SHP77 (cell line): ENCODE results near the gene F7.
A peak's percentile ranks its signal among the peaks of the same experiment; 100 is the strongest.
"Not testable (repeated sequence)": the region's sequence is repeated elsewhere in the genome, so short reads cannot be mapped to it uniquely, and the experiment has no call there.

Experiments used
- DNase-seq, 2 experiments: peaks; one replicate each; lab custom pipeline; 2025; lab: John Stamatoyannopoulos, UW

Gene F7

DNA sequence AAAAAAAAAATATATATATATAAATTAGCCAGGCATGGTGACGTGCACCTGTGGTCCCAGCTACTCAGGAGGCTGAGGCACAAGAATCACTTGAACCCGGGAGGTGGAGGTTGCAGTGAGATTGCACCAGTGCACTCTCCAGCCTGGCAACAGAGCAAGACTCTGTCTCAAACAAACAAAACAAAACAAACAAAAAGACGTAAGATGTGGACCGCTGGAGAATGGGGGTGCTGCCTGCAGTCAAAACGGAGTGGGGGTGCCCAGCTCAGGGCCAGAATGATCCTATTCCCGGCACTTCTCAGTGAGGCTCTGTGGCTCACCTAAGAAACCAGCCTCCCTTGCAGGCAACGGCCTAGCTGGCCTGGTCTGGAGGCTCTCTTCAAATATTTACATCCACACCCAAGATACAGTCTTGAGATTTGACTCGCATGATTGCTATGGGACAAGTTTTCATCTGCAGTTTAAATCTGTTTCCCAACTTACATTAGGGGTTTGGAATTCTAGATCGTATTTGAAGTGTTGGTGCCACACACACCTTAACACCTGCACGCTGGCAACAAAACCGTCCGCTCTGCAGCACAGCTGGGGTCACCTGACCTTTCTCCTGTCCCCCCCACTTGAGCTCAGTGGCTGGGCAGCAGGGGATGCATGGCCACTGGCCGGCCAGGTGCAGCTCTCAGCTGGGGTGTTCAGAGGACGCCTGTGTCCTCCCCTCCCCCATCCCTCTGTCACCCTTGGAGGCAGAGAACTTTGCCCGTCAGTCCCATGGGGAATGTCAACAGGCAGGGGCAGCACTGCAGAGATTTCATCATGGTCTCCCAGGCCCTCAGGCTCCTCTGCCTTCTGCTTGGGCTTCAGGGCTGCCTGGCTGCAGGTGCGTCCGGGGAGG, at the start of gene F7:
TSS of gene F7 (plus strand) at position 760 of the 889 bp plus-strand sequence. CDS start at position 811, 51 bp downstream.
- DNase-seq = peak; percentile 55 to 62

DNA sequence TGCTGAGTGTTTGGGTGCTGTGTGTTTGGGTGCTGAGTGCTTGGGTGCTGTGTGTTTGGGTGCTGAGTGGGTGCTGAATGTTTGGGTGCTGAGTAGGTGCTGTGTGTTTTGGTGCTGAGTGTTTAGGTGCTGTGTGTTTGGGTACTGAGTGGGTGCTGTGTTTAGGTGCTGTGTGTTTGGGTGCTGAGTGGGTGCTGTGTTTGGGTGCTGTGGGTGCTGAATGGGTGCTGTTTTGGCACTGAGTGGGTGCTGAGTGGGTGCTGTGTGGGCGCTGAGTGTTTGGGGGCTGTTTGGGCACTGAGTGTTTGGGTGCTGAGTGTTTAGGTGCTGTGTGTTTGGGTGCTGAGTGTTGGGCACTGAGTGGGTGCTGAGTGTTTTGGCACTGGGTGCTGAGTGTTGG, 48.5 kb upstream of the F7 start:
- no peak for DNase-seq

DNA sequence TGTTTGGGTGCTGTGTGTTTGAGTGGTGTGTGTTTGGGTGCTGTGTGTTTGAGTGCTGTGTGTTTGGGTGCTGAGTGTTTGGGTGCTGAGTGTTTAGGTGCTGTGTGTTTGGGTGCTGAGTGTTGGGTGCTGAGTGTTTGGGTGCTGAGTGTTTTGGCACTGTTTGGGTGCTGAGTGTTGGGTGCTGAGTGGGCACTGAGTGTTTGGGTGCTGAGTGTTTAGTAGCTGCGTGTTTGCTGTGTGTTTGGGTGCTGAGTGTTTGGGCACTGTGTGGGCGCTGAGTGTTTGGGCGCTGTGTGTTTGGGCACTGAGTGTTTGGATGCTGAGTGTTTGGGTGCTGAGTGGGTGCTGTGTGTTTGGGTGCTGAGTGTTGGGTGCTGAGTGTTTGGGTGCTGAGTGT, 48.0 kb upstream of the F7 start:
- not testable (repeated sequence) for DNase-seq

DNA sequence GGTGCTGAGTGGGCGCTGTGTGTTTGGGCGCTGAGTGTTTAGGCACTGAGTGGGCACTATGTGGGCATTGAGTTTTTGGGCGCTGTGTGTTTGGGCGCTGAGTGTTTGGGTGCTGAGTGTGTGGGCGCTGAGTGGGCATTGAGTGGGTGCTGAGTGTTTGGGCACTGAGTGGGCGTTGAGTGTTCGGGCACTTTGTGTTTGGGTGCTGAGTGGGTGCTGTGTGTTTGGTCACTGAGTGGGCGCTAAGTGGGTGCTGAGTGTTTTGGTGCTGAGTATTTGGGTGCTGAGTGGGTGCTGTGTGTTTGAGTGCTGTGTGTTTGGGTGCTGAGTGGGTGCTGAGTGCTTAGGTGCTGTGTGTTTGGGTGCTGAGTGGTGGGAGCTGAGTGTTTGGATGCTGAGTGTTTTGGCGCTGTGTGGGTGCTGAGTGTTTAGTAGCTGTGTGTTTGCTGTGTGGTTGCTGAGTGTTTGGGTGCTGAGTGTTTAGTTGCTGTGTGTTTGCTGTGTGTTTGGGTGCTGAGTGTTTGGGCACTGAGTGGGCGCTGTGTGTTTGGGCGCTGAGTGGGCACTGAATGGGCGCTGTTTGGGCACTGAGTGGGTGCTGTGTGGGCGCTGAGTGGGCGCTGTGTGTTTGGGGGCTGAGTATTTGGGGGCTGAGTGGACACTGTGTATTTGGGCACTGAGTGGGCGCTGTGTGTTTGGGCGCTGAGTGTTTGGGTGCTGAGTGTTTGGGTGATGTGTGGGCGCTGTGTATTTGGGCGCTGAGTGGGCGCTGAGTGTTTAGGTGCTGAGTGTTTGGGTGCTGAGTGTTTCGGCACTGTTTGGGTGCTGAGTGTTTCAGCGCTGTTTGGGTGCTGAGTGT, 47.2 kb upstream of the F7 start:
- DNase-seq = no peak

DNA sequence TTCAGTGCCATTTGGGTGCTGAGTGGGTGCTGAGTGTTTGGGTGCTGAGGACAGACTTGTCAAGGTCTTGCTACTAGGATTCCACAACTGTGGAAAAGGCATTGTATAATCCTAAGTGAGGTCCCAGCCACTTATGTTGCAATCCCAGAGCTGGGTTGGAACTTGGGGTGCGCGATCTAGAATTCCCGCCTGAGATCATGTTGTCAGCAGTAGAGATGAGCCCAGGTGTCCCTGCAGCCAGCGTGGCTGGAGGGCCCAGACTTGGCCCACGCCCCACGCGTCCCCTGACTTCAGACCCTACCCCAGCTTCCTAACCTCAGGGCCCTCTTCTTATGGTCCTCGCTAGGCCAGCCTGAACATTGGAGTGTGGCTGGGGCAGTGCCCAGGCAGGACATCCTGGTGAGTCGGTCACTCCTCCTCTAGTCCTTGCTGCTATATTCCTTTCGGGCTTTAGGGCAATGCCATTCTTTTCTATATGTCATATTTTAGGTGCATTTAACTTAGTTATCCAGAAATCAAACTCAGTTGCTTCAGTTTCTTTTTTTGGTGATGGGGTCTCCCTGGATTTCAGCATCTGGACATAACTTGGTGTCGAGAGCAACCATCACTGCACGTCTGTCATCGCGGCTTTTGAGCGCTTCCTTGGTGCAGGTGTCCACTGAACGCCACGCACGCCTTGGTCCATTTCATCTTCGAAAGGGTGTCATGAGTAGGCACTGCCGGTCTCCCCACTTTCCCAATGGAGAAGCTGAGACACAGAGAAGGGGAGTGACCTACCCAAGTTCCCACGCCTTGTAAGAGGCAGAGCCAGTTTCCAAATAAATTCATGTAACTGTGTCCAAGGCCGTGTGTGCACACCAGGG, 46.4 kb upstream of the F7 start:
- DNase-seq = no peak

DNA sequence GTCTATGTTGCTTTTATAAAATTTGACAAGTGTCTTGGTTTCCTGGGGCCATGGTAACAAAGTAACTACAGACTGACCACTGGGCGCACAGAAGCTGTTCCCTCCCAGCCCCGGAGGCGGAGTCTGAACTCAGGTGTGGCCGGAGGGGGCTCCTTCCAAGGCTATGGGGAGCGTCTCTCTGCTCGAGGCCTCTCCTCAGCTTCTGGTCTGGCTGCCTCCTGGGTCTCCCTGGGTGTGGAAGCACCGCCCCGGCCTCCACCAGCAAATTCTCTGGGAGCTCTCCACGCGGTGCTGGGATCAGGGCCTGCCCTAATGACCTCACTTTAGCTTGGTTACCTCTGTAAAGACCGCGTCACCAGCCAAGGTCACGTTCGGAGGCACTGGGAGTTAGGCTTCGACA, 45.7 kb upstream of the F7 start:
- no peak for DNase-seq

DNA sequence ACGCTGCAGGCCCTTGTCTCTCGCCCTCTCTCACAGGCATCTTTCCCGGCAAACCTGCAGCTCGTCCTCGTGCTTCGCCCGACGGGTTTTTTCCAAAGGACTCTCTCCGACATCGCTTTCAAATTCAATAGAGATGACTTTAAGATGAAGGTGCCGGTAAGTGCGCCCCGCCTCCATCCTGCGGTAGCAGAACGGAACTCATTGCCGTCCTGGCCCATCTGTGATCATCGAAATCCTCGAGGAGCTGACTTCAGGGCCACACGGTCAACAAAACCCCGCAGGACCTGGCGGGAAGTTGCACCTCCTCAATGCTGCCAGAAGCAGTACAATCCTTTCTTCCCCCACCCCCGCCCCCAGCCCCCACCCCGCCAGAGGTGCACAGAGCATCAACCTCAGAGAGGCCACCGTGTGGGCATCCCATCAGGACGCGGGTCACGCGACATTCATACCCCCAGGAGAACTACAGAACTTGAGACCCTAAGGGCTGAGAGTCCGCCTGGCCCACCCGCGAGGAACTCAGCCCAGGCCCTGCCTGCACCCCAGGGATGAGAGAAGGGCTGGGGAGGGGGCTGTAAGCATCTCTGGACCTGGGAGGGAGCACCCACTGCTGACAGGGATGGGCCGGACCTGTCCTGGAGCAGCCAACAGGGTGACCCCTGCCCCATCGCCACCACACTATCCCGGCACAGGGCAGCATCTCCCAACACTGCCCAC, 44.9 kb upstream of the F7 start:
- DNase-seq = no peak

DNA sequence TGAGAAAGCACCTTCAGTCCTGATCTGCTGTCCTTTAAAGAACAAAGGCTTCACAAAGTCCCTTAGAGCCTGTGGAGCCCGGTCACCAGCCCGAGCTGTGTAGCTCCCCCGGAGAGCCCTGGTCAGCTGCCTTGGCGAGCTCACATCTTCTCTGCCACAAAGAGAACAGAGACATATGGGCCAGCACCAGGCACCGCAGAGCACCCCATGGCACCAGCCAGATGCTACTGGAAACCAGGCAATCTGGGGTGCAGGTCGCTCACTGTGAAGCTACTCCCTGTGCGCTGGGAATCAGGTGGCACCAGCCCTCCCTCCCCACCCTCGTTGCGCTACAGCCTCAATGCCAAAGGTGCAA, 44.3 kb upstream of the F7 start:
- no peak for DNase-seq

DNA sequence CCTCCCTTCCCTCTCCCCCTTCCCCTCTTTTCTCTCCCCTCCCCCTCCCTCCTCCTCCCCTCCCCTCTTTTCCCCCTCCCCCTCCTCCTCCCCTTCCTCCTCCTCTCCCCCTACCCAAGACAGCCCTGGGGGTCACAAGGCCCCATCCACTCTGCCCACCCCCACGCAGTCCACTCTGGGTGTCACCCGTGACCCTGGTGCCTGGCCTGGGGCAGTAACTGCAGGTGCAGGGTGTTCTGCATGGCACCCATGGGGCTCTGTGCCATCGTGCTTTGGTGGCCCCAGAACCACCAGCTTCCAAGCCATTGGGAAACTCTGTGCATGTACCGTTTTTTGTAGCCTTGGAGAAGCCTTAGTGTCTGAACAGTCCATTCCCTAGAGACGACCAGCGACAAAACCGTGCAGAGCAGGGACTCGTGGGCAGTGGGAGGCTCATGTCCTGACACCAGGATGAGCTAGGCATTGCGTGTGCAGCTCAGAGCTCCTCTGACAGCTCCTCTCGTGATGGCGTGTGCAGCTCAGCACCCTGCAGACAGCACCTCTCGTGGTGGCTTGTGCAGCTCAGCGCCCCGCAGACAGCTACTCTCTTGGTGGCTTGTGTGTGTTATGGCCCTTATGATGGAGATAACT, 43.7 kb upstream of the F7 start:
- no peak for DNase-seq

DNA sequence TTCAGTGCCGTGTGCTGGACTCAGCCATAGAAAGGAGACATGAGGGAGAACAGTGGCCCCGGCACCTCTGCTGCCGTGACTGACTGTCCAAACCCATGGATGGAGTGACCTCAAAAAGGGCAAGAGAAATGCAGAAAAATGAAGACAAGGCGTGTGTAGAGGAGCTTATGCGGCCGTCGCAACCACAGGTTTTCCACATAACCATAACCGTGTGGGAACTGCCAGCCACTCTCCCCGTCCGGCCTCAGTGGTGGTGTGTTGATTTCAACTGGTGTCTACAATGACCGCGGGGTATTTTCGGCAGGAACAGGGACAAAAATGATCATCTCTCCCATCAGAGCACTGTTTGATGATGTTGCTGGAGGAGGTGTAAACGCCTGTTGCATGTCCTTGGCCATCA, 42.9 kb upstream of the F7 start:
- DNase-seq = no peak

DNA sequence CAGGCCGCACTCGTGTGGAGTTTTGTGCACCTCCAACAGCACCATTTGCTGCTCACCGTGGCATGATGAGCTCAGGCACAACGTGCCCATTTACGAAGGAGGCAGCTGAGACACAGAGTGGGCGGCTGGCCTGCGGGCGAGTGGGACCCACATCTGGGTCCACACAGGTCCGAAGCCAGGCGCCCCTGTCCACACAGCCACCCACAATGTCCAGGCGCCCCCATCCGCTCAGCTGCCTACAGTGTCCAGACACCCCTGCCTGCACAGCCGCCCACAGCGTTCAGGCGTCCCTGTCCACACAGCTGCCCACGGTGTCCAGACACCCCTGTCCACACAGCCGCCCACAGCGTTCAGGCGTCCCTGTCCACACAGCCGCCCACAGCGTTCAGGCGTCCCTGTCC, 42.5 kb upstream of the F7 start:
- no peak for DNase-seq

DNA sequence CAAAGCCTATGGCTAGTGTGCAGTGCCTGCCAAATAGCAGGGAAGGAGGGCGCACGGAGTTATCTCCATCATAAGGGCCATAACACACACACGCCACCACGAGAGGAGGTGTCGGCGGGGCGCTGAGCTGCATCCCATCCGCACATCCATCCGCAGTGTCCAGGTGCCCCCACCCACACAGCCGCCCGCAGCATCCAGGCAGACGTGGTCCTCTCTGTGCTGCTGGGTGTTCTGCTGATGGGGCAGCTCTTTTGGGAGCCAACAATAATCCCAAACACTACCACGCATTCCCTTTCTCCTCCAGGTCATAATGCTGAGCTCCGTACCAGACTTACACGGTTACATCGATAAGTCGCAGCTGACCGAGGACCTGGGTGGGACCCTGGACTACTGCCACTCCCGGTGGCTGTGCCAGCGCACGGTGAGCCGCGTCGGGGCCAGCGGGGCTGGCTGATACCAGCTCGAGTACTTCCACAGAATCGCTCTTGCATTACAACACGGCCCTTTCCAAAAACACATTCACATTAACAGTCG, 41.5 kb upstream of the F7 start:
- DNase-seq = no peak

DNA sequence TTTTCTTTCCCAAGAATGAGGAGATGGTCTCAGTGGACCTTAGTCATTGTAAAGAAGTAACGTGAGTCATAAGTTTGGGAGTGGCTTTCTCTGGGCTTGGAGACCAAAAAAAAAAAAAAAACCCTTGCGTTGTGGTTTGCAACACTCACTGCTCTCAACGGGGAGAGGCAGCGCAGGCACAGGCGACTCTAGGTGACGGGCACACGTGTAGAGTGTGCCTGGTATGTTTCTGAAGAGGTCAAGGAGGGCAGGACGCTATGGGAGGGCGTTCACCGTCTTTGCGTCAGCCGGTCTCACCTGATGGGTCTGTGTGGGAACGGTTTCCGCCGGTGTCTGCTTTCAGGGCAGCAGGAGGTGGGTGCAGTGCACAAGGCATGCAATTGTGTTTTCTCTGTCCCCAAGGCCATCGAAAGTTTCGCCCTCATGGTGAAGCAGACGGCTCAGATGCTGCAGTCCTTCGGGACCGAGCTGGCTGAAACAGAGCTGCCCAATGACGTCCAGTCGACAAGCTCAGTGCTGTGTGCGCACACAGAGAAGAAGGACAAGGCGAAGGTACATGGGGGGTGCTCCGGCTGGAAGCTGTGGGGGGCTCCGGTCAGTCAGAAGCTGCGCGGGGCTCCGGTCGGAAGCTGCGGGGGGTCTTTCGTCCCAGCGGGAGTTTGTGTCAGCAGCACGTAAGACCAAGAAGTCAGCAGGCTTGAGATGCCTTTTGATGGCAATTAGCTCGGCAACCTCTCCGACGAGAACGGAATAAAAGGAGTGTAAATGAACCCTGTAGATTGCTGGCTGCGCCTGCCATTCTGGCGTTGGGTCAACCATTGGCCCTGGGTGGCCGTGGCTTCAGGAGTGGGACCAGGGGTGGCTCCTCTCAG, 40.8 kb upstream of the F7 start:
- no peak for DNase-seq

DNA sequence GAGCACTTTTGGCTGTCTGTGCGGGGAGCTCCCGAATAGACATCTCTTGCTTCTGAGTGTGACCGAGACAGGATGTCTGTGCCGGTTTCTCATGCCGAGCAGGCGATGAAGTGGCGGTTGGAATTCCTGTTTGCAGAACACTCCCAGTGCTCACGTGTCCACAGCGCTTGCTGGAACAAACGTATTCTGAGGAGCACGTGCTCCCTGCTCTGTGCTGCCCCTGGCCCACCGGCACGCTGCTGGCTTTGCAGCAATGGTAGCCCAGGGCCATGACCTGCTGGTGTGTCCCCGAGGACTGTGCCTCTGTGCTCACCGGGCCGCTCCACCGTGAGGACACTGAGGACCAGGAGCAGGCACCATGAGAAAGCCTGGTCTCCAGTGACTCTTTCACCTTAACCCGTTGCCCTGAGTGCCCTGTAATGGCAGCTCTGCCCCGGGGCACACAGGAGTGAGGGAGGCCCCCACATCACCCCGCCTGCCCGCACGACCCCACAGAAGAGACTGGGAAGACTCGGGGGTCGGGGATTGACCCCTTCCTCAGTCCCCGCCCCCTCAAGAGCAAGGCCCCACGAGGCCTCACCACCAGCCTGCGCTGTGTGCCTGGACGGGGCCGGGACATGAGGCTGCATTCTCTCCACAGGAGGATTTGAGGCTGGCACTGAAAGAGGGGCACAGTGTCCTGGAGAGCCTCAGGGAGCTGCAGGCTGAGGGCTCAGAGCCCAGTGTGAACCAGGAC, 40.0 kb upstream of the F7 start:
- no peak for DNase-seq

DNA sequence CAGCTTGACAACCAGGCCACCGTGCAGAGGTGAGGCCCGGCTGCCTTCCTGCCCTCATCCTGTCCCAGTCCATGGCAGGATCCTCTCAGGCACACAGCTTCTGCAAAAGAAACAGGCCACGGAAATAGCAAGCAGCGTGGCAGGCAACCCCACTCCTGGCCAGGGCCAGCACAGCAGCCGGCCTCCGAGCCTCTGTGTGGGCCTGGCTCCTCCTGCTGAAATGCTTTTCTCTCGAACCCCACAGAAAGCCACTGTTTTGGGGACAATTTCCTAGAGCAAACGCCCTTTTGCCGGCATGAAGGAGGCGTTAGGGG, 39.5 kb upstream of the F7 start:
- DNase-seq = no peak

DNA sequence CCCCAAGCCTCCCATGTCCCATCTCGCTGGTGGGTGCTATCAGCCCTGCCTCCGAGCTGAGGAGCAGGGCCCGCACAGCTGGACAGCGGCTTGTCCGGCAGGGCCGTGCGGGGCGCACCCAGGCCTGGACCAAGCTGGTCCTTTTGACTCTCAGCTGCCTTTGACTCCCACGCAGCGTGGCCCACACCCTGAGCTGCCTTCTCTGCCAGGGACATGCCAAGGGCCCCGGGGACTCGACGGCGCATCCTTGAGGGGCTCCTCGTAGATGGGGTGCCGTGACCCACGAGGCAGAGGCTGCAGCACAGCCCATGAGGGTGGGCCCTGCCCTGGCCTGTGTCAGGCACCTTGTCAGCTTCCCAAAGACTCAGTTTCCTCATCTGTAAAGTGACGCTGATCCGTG, 38.8 kb upstream of the F7 start:
- no peak for DNase-seq

DNA sequence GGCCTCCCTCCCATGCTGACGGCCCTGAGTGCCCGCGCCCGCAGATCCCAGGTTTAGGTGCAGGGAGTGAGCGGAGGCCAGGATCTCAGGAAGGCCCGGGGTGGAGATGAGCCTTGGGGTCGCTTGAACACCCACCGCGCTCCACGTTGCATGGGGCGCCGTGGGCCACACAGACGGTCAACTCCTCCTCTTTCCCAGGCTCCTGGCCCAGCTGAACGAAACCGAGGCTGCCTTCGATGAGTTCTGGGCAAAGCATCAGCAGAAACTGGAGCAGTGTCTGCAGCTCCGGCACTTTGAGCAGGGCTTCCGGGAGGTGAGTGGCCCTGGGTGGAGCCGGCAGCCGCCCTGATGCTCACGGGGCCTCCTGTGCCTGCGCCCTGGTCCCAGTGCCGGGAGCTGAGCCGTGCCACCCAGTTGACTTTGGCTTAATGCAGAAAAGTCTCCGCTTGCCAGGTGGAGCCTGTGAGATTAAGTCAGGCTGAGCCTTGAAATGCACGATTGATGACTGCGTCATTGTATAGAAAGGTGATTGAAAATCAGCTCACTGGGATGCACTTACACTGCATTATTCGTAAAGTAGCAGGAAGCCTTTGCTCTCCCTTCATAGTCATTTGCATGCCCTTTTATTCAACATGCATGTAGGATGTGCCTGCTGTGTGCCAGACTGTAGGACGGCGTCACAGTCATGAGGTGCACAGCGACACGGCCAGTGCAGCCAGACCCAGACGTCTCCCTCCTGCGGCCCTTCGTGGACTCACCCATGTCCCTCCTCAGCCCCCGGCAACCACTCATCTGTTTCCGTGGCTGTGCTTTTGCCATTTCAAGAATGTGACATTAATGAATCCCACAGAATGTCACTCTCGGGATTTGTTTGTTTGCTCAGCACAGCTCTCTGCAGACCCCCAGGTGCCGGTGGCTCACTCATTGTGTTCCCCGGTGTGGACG, 35.5 kb upstream of the F7 start:
- DNase-seq = no peak

DNA sequence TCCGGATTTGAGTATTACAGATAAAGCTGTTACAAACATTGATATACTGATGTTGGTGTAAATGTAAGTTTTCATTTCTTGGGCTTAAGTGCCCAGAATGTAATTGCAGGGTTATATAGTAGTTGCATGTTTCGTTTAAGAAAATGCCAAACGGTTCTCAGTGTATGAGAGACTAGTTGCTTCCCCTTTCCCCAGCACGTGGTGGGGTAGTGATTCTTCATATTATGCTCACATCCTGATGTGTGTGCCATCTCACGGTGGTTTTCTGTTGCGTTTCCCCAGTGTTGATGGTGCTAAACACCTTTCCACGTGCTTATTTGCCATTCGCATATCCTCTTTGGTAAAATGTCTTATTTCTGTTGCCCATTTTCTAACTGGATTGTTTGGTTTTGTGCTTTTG, 34.7 kb upstream of the F7 start:
- DNase-seq = no peak
